Caco-2 (cell line): ENCODE data around the gene HAX1. TPM values are rescaled to one million over a fixed set of nuclear protein-coding genes. Genes with fewer than 3 reads are reported as not detected.

ENCODE experiments used
- BruUV-seq: library from RNA; stranded (reverse); fragments of 400-500 nt; replicated peaks from 2 replicates; lab custom pipeline; 2021; lab: Mats Ljungman, UMichigan
- CTCF ChIA-PET: fragments of 300-600 bp; sonication (Branson Sonifier 250); formaldehyde crosslinking; loops from one replicate; lab custom pipeline; 2022; ENCODE audit warnings: antibody characterized with exemption; lab: Charles Lee
- POLR2A ChIA-PET: fragments of 300-600 bp; sonication (Branson Sonifier 250); formaldehyde crosslinking; loops from one replicate; lab custom pipeline; 2022; ENCODE audit warnings: antibody characterized with exemption; lab: Charles Lee
- DNase-seq, 2 experiments: peaks; one replicate each; pipeline versions ENCODE4 v3.0.0 to v3.0.0-alpha.2; 2020 to 2022
- H3K27me3 ChIP-seq: replicated peaks from 2 replicates; pipeline ENCODE4 v1.6.0; 2011; ENCODE audit warnings: low read length; ENCODE audit not compliant: control insufficient read depth, insufficient read depth
- H3K36me3 ChIP-seq: 2 replicates; pipeline ENCODE4 v1.5.1; 2011; ENCODE audit warnings: low read length; ENCODE audit not compliant: control insufficient read depth, insufficient read depth
- H3K4me1 ChIP-seq: fragments of 250-450 bp; sonication (Bioruptor Pico); 2 replicates; pipeline ENCODE4 v1.5.1; 2020; ENCODE audit warnings: mild to moderate bottlenecking
- H3K4me3 ChIP-seq: 2 replicates; pipeline ENCODE4 v1.5.1; 2011; ENCODE audit warnings: low read depth, mild to moderate bottlenecking, control low read depth, low read length
- H3K9me3 ChIP-seq: fragments of 250-450 bp; sonication (Bioruptor Pico); 2 replicates; pipeline ENCODE4 v1.5.1; 2020; ENCODE audit warnings: mild to moderate bottlenecking, moderate library complexity
- H3K27ac Mint-ChIP-seq: one replicate; pipeline ENCODE4 v1.8.0; 2022; ENCODE audit warnings: mixed read lengths; ENCODE audit not compliant: unreplicated experiment
- H3K27me3 Mint-ChIP-seq: one replicate; pipeline ENCODE4 v1.8.0; 2022; ENCODE audit warnings: mixed read lengths; ENCODE audit not compliant: insufficient read depth, unreplicated experiment
- H3K36me3 Mint-ChIP-seq: one replicate; pipeline ENCODE4 v1.8.0; 2022; ENCODE audit warnings: mild to moderate bottlenecking, mixed read lengths; ENCODE audit not compliant: insufficient read depth, unreplicated experiment
- H3K4me1 Mint-ChIP-seq: one replicate; pipeline ENCODE4 v1.8.0; 2022; ENCODE audit warnings: low read depth, mixed read lengths; ENCODE audit not compliant: unreplicated experiment
- H3K4me3 Mint-ChIP-seq: one replicate; pipeline ENCODE4 v1.8.0; 2022; ENCODE audit warnings: mild to moderate bottlenecking, moderate library complexity, mixed read lengths; ENCODE audit not compliant: unreplicated experiment
- H3K9me3 Mint-ChIP-seq: one replicate; pipeline ENCODE4 v1.8.0; 2022; ENCODE audit warnings: mixed read lengths; ENCODE audit not compliant: unreplicated experiment
- CTCF ChIP-seq, 2 experiments: fragments of 200-600 bp in 1 of 2; IDR thresholded peaks; 1 replicate in 1 of 2; 2 replicates in 1 of 2; pipeline versions ENCODE4 v1.5.1 to v1.8.0; 2011 to 2022; ENCODE audit warnings: antibody characterized with exemption in 1 of 2, control low read depth in 1 of 2, inconsistent platforms in 1 of 2, low read depth in 1 of 2, low read length in 1 of 2, mild to moderate bottlenecking in 1 of 2, moderate library complexity in 1 of 2; ENCODE audit not compliant: insufficient read depth in 1 of 2, severe bottlenecking in 1 of 2, unreplicated experiment in 1 of 2
- intact Hi-C: fragments of 100-400 bp; cut with micrococcal nuclease; formaldehyde crosslinking; loops from one replicate; pipeline ENCODE4 v1.10.0; 2022; ENCODE audit not compliant: unreplicated experiment
- total RNA-seq: library from RNA; stranded (reverse); gene quantifications from 2 replicates; pipeline ENCODE4 v1.2.3, GENCODE V29; 2022

Gene HAX1
- total RNA-seq, 1 experiment from 2014 or later, result 138 TPM

GRCh38 chr1:154288661-154289060 is 16.2 kb downstream of the HAX1 start:
- intact Hi-C loops, result no loop called here
- ChIA-PET CTCF (no interaction called here), POLR2A (no interaction called here)
- Mint-ChIP-seq H3K27me3 (no peaks in the 10 kb centered on the region), H3K9me3 (no peaks in the 10 kb centered on the region), H3K27ac (no peak overlapping the region), H3K36me3 (no peaks in the 10 kb centered on the region), H3K4me1 (no peaks in the 10 kb centered on the region), H3K4me3 (no peak overlapping the region)
- BruUV-seq, result no TSS peak
- TF ChIP-seq CTCF (IDR thresholded peaks at IDR 0.05; ENCODE audit: insufficient read depth in 1 of 2, low read depth in 1 of 2, low read length in 1 of 2, severe bottlenecking in 1 of 2, unreplicated experiment in 1 of 2), result no peak
- H3K4me1 ChIP-seq, result no peaks in the 10 kb centered on the region
- H3K4me3 ChIP-seq, result no peak overlapping the region
- no peaks in the 10 kb centered on the region; the same call in 1 of the 2 replicates for H3K9me3 ChIP-seq
- DNase-seq, result no peak
- H3K27me3 ChIP-seq, result no peaks in the 10 kb centered on the region
- no peaks in the 10 kb centered on the region for H3K36me3 ChIP-seq

- Histone ChIP-seq H3K36me3 (no peaks in the 10 kb centered on the region), H3K9me3 (peaks cover 6% of the 10 kb centered on the region), H3K4me3 (no peak overlapping the region), H3K4me1 (no peaks in the 10 kb centered on the region), H3K27me3 (no peaks in the 10 kb centered on the region)
- Mint-ChIP-seq H3K27ac (no peak overlapping the region), H3K4me3 (no peak overlapping the region), H3K9me3 (peaks cover 14% of the 10 kb centered on the region), H3K36me3 (no peaks in the 10 kb centered on the region), H3K27me3 (no peaks in the 10 kb centered on the region), H3K4me1 (no peaks in the 10 kb centered on the region)
- no TSS peak for BruUV-seq
- intact Hi-C loops, result no loop called here
- no peak for DNase-seq
- POLR2A ChIA-PET, result no interaction called here
- CTCF ChIA-PET, result no interaction called here
- no peak for TF ChIP-seq CTCF (IDR thresholded peaks at IDR 0.05; ENCODE audit: insufficient read depth in 1 of 2, low read depth in 1 of 2, low read length in 1 of 2, severe bottlenecking in 1 of 2, unreplicated experiment in 1 of 2)
Observed at GRCh38 chr1:154290921-154291320, 18.5 kb downstream of the HAX1 start.

GRCh38 chr1:154295408-154296235 is 23.2 kb downstream of the HAX1 start:
- H3K36me3 Mint-ChIP-seq, result peaks cover 6% of the 10 kb centered on the region
- no peak for DNase-seq
- H3K4me1 Mint-ChIP-seq, result no peaks in the 10 kb centered on the region
- no peak overlapping the region for H3K27ac Mint-ChIP-seq
- ChIA-PET CTCF (interaction anchor here (0.6 kb wide), 1 partner anchor 122 kb away, joined by 3 read pairs; no protein-coding TSS in a partner anchor), POLR2A (no interaction called here)
- H3K27me3 Mint-ChIP-seq, result no peaks in the 10 kb centered on the region
- no peaks in the 10 kb centered on the region for H3K36me3 ChIP-seq
- no peak for TF ChIP-seq CTCF (IDR thresholded peaks at IDR 0.05; ENCODE audit: insufficient read depth in 1 of 2, low read depth in 1 of 2, low read length in 1 of 2, severe bottlenecking in 1 of 2, unreplicated experiment in 1 of 2)
- H3K9me3 Mint-ChIP-seq, result peaks cover 15% of the 10 kb centered on the region
- H3K4me1 ChIP-seq, result no peaks in the 10 kb centered on the region
- no peak overlapping the region for H3K4me3 ChIP-seq
- no peaks in the 10 kb centered on the region for H3K27me3 ChIP-seq
- H3K4me3 Mint-ChIP-seq, result no peak overlapping the region
- no TSS peak for BruUV-seq
- intact Hi-C loops, result no loop called here
- H3K9me3 ChIP-seq, result peaks cover 11% of the 10 kb centered on the region
